Inflammatory macrophage treated with lipopolysaccharide for 4 hours (primary cell): ENCODE data around the gene SPRING1.
"Not testable (repeated sequence)": the region's sequence is repeated elsewhere in the genome, so short reads cannot be mapped to it uniquely, and the experiment has no call there.

ENCODE experiments used
- DNase-seq: peaks from one replicate; pipeline ENCODE4 v3.0.0-alpha.2; 2020

Gene SPRING1

GRCh38 chr12:116737774-116738657 is at the start of gene SPRING1, which contains the start of gene RNFT2:
Gene SPRING1 (minus strand): TSS chr12:116738069. CDS start chr12:116737900, 169 bp downstream.
Gene RNFT2 (plus strand): TSS chr12:116738315. CDS start chr12:116740498, 2,183 bp downstream.
- peak; percentile 99 for DNase-seq

- no peak for DNase-seq
Measured at GRCh38 chr12:116784238-116784612, 46.4 kb upstream of the SPRING1 start.

- no peak for DNase-seq
Measured at GRCh38 chr12:116783525-116784237, 45.8 kb upstream of the SPRING1 start.

GRCh38 chr12:116780942-116781341 is 43.1 kb upstream of the SPRING1 start:
- DNase-seq: no peak

GRCh38 chr12:116779597-116779996 is 41.7 kb upstream of the SPRING1 start:
- DNase-seq: no peak

- DNase-seq: no peak
Measured at GRCh38 chr12:116777245-116777644, 39.4 kb upstream of the SPRING1 start.

GRCh38 chr12:116774020-116774419 is 36.2 kb upstream of the SPRING1 start:
- no peak for DNase-seq

GRCh38 chr12:116773276-116773731 is 35.4 kb upstream of the SPRING1 start:
- no peak for DNase-seq

- DNase-seq: no peak
Measured at GRCh38 chr12:116771651-116772050, 33.8 kb upstream of the SPRING1 start.

GRCh38 chr12:116766746-116767145 is 28.9 kb upstream of the SPRING1 start:
- DNase-seq: no peak

- no peak for DNase-seq
Measured at GRCh38 chr12:116766285-116766684, 28.4 kb upstream of the SPRING1 start.

- no peak for DNase-seq
Measured at GRCh38 chr12:116765271-116765670, 27.4 kb upstream of the SPRING1 start.

- no peak for DNase-seq
Measured at GRCh38 chr12:116761499-116761898, 23.6 kb upstream of the SPRING1 start.

GRCh38 chr12:116760622-116761020 is 22.8 kb upstream of the SPRING1 start:
- no peak for DNase-seq

- peak; percentile 12 for DNase-seq
Measured at GRCh38 chr12:116759783-116760621, 22.1 kb upstream of the SPRING1 start.

GRCh38 chr12:116754783-116755182 is 16.9 kb upstream of the SPRING1 start:
- not testable (repeated sequence) for DNase-seq

GRCh38 chr12:116754097-116754496 is 16.2 kb upstream of the SPRING1 start:
- not testable (repeated sequence) for DNase-seq

GRCh38 chr12:116750298-116750697 is 12.4 kb upstream of the SPRING1 start:
- no peak for DNase-seq

GRCh38 chr12:116749884-116750283 is 12.0 kb upstream of the SPRING1 start:
- DNase-seq: no peak

GRCh38 chr12:116745554-116745953 is 7.7 kb upstream of the SPRING1 start:
- no peak for DNase-seq

GRCh38 chr12:116744766-116745165 is 6.9 kb upstream of the SPRING1 start:
- no peak for DNase-seq

GRCh38 chr12:116742787-116743186 is 4.9 kb upstream of the SPRING1 start:
- not testable (repeated sequence) for DNase-seq

- no peak for DNase-seq
Measured at GRCh38 chr12:116739381-116739887, 1.6 kb upstream of the SPRING1 start.
